ENCODE measurements around the gene RAD9A.

The RAD9A gene

GRCh38 chr11:67371911-67372320 lies 19.9 kb upstream of the RAD9A start:
- Histone ChIP-seq H3K36me3 (ENCODE audit: insufficient read depth, low read length) (no peaks in the 10 kb centered on the region), H3K9me3 (ENCODE audit: insufficient read depth, low read depth, low read length) (no peaks in the 10 kb centered on the region), H3K27ac (ENCODE audit: low read depth, low read length) (peak overlapping the region; percentile 13; the same call in 1 of the 2 replicates), H3K9ac (ENCODE audit: low read depth, low read length) (0 out of 2 replicates have a peak overlapping the region, but pooled peaks have one; percentile 13), H3K27me3 (ENCODE audit: insufficient read depth, low read length) (peaks cover 46% of the 10 kb centered on the region), H3K4me1 (ENCODE audit: insufficient read depth, low read length) (peaks cover 37% of the 10 kb centered on the region), H3K4me3 (ENCODE audit: low read length) (peak overlapping the region; percentile 53)
- 8% methylated on average over 13 of the region's 16 CpGs for WGBS

DNA sequence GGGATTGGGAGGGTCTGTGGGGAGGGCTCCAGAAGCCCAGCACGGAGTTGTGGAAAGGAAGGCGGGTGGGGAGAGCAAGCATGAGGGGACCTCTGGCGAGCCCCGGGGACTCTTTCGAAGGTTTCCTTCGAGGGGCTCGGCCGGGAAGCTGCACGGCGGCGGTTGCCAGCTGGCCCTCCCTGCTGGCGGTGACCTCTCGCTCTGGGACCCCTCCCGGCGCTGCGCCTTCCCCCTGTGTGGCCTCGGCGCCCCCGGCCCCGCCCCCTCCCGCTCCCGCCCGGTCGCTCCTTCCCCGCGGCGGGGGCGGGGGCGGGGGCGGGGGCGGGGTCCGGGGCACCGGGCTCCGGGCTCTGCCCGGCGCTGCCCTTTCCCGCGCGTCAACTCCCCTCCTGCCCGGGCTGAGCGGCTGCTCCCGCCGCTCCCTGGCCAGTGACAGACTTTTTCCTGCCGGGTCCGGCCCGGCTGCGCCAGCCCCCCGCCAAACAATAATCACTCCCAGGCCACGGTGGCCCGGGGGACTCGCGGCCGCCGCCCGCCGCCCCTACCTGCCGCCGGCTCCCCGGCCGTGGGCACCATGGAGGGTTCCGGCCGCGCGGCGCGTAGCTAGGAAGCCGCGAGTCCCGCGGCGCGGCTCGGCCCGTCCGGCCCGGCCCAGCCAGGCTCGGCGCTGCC lies 19.3 kb upstream of the RAD9A start:
- Histone ChIP-seq H3K4me1 (ENCODE audit: insufficient read depth, low read length) (peaks cover 37% of the 10 kb centered on the region), H3K9ac (ENCODE audit: low read depth, low read length) (peak overlapping the region; percentile 47; the same call in 1 of the 2 replicates), H3K27me3 (ENCODE audit: insufficient read depth, low read length) (peaks cover 51% of the 10 kb centered on the region), H3K4me3 (ENCODE audit: low read length) (peak overlapping the region; percentile 61), H3K9me3 (ENCODE audit: insufficient read depth, low read depth, low read length) (no peaks in the 10 kb centered on the region), H3K36me3 (ENCODE audit: insufficient read depth, low read length) (no peaks in the 10 kb centered on the region), H3K27ac (ENCODE audit: low read depth, low read length) (peak overlapping the region; percentile 55; the same call in 1 of the 2 replicates)
- WGBS = under 1% methylated on average over 78 of the region's 78 CpGs

DNA sequence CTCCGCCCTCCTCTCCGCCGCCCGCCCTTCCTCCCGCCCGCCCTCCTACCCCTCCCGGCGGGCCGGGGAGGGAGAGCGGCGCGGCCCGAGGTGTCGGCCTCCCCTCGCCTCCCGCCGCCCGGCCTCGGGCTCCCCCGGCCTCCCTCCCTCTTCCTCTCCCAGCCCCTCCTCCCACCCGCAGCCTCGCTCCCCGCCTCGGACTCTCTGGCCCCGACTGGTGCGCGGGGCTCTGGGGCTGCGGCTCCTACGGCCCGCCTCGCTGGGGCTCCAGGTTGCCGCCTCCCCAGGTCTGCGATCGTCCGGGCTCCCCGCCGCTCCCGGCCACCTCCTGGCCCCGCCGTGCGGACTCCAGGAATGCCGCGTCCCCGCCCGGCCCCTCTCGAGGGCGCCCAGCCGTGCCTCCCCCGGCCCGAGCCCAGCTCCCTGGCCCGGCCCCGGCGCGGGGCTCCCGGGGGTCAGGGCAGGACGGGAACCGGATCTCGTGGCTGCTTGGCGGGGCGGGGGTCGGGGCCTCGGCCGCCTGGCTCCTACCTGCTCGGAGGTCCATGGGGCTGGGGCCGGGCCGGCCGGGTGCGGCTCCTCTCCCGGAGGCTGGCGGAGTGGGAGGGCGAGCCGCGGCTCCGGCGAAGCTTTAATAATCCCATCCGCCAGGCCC lies 18.7 kb upstream of the RAD9A start, which contains the start of gene CLCF1:
CLCF1 (minus strand) TSS at position 606 of the 655 bp plus-strand sequence; CDS start at position 547, 59 bp downstream.
- peak within 1 kb of the TSS; percentile 61 for H3K4me3 ChIP-seq (ENCODE audit: low read length)
- peak within 1 kb of the TSS; percentile 63; the same call in 1 of the 2 replicates for H3K9ac ChIP-seq (ENCODE audit: low read depth, low read length)
- peaks cover 37% of the 10 kb centered on the region for H3K4me1 ChIP-seq (ENCODE audit: insufficient read depth, low read length)
- H3K36me3 ChIP-seq (ENCODE audit: insufficient read depth, low read length) = no peaks in the 10 kb centered on the region
- H3K9me3 ChIP-seq (ENCODE audit: insufficient read depth, low read depth, low read length) = no peaks in the 10 kb centered on the region
- H3K27ac ChIP-seq (ENCODE audit: low read depth, low read length) = peak within 1 kb of the TSS; percentile 75
- under 1% methylated on average over 75 of the region's 76 CpGs for WGBS
- H3K27me3 ChIP-seq (ENCODE audit: insufficient read depth, low read length) = peaks cover 54% of the 10 kb centered on the region

- peak overlapping the region; percentile 61 for H3K4me3 ChIP-seq (ENCODE audit: low read length)
- 1% methylated on average over 34 of the region's 40 CpGs for WGBS
- H3K9ac ChIP-seq (ENCODE audit: low read depth, low read length) = peak overlapping the region; percentile 63; the same call in 1 of the 2 replicates
- H3K36me3 ChIP-seq (ENCODE audit: insufficient read depth, low read length) = no peaks in the 10 kb centered on the region
- no peaks in the 10 kb centered on the region for H3K9me3 ChIP-seq (ENCODE audit: insufficient read depth, low read depth, low read length)
- H3K27ac ChIP-seq (ENCODE audit: low read depth, low read length) = peak overlapping the region; percentile 75
- H3K27me3 ChIP-seq (ENCODE audit: insufficient read depth, low read length) = peaks cover 54% of the 10 kb centered on the region
- H3K4me1 ChIP-seq (ENCODE audit: insufficient read depth, low read length) = peaks cover 37% of the 10 kb centered on the region
Observed at GRCh38 chr11:67373648-67374570, 17.9 kb upstream of the RAD9A start.

DNA sequence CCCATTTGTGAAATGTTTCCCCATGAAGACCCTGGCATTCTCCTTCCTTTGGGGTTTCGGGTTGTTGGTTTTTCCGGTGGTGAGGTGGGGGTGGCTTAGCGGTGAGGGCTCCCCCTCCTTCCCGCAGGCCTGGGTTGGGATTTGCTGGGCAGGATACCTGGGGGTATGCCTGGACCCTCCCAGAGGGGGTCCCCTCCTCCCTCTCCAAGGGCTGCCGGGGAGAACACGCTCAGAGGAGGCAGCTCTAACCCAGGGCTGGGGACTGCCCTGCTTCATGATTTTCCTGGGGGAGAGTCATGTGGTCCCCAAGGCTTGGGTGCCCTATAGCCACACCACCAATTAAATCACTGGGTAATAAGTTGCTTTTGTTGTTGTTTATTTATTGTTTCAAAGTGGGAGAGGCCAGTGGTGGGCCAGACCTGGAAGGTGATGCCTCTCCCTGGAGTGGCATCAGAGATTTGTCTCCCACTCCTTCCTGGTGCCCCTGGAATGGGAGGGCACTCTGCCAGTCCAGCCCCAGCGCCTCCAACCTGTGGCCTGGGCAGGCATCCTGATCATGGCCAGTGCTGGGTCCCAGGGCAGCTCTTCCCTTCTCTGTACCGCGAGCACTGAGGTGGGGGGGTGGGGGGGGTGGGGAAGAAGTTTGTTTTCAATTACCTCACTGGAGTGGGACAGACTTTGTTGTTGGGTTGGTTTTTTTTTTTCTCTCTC lies 17.1 kb upstream of the RAD9A start:
- H3K9ac ChIP-seq (ENCODE audit: low read depth, low read length) = peak overlapping the region; percentile 57; the same call in 1 of the 2 replicates

DNA sequence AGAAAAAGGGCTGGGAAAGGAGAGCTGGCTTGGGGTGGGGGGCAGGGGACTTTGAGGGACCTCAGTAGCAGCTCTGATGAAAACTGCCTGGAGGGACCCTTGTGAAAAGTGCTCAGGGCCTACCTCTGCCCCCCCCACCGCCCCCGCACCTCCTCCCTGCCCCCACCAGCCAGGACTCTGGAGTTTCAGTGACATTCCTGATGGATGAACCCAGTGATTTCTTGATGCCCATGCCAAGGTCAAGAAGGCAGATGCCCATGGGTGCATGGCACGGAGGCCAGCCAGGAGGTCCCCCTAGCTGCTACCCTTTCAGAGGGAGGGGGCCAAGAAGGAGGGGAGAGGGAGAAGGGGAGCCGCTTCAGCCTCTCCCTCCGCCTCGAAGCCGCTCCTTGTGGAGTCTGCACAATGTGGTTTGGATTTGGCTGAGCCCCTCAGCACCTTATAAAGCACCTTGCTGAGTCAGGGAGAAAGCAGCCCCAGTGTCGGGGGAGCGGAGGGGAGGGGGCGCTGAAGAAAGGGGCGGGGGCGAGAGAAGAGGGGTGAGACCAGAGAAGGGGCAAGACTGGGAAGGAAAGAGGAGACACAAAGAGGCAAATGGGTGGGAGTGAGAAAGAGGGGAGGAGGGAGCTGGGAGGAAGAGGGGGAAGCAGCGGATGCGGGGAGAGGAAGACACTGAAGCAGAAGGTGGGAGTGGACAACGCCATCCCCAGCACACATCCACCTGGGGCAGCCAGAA lies 16.3 kb upstream of the RAD9A start:
- peaks cover 34% of the 10 kb centered on the region for H3K4me1 ChIP-seq (ENCODE audit: insufficient read depth, low read length)
- 3% methylated on average over 13 of the region's 15 CpGs for WGBS
- peaks cover 45% of the 10 kb centered on the region for H3K27me3 ChIP-seq (ENCODE audit: insufficient read depth, low read length)
- H3K9ac ChIP-seq (ENCODE audit: low read depth, low read length) = no peak overlapping the region
- no peaks in the 10 kb centered on the region for H3K9me3 ChIP-seq (ENCODE audit: insufficient read depth, low read depth, low read length)
- no peak overlapping the region for H3K27ac ChIP-seq (ENCODE audit: low read depth, low read length)
- H3K36me3 ChIP-seq (ENCODE audit: insufficient read depth, low read length) = no peaks in the 10 kb centered on the region
- peak overlapping the region; percentile 36 for H3K4me3 ChIP-seq (ENCODE audit: low read length)

More for the DNA sequence above, 17.1 kb upstream of the RAD9A start:
- Histone ChIP-seq H3K27me3 (ENCODE audit: insufficient read depth, low read length) (peaks cover 48% of the 10 kb centered on the region), H3K4me1 (ENCODE audit: insufficient read depth, low read length) (peaks cover 39% of the 10 kb centered on the region), H3K9me3 (ENCODE audit: insufficient read depth, low read depth, low read length) (no peaks in the 10 kb centered on the region), H3K4me3 (ENCODE audit: low read length) (peak overlapping the region; percentile 61), H3K27ac (ENCODE audit: low read depth, low read length) (peak overlapping the region; percentile 75), H3K36me3 (ENCODE audit: insufficient read depth, low read length) (no peaks in the 10 kb centered on the region)
- 2% methylated on average over 7 of the region's 9 CpGs for WGBS

- Histone ChIP-seq H3K4me1 (ENCODE audit: insufficient read depth, low read length) (peaks cover 27% of the 10 kb centered on the region), H3K27ac (ENCODE audit: low read depth, low read length) (no peak overlapping the region), H3K36me3 (ENCODE audit: insufficient read depth, low read length) (no peaks in the 10 kb centered on the region), H3K27me3 (ENCODE audit: insufficient read depth, low read length) (peaks cover 38% of the 10 kb centered on the region), H3K9me3 (ENCODE audit: insufficient read depth, low read depth, low read length) (no peaks in the 10 kb centered on the region), H3K9ac (ENCODE audit: low read depth, low read length) (no peak overlapping the region), H3K4me3 (ENCODE audit: low read length) (peak overlapping the region; percentile 36)
- WGBS = 40% methylated on average over 7 of the region's 7 CpGs
Observed at GRCh38 chr11:67376063-67376820, 15.5 kb upstream of the RAD9A start.

DNA sequence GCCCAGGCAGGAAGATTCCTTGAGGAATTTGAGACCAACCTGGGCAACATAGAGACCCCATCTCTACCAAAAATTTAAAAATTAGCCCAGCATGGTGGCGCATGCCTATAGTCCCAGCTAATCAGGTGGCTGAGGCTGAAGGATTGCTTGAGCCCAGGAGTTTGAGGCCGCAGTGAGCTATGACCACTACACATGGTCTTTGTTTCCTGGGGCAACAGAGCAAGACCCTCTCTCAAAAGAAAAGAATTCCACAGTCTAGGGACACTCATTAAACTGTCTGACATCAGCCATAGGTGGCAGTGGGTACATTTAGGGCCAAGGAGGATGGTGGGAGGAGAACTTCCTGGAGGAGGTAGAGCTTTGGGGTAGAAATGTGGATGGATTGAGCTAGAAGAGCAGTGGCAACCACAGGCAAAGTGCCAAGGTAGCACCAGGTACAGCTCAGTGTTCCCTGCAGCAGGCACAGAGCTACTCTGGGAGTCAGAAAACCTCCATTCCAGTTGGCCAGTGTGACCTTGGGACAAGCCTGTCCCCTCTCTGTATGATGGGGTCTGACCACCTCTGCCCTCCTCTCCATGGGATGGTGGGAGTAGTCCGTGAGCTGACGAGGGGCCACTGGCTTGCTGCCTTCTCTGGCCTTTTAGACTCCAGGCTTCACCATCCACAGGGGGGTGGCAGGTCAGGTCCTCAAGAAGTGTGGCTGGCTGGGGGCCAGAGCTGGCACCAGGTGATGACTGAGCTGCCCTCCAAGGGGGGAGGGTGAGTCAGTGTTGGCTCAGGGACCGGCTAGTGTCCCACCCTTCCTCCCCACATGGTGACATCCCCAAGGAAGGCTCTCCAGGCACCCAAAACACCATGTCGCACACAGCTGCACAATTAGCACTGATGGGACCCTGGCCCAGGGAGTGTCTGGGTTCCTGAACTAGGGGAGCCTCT lies 14.6 kb upstream of the RAD9A start:
- Histone ChIP-seq H3K36me3 (ENCODE audit: insufficient read depth, low read length) (no peaks in the 10 kb centered on the region), H3K4me3 (ENCODE audit: low read length) (no peak overlapping the region), H3K9me3 (ENCODE audit: insufficient read depth, low read depth, low read length) (no peaks in the 10 kb centered on the region), H3K9ac (ENCODE audit: low read depth, low read length) (no peak overlapping the region), H3K27ac (ENCODE audit: low read depth, low read length) (no peak overlapping the region), H3K4me1 (ENCODE audit: insufficient read depth, low read length) (peaks cover 18% of the 10 kb centered on the region), H3K27me3 (ENCODE audit: insufficient read depth, low read length) (peaks cover 30% of the 10 kb centered on the region)
- 89% methylated on average over 6 of the region's 6 CpGs for WGBS

GRCh38 chr11:67378544-67378943 lies 13.2 kb upstream of the RAD9A start:
- H3K4me1 ChIP-seq (ENCODE audit: insufficient read depth, low read length) = peaks cover 17% of the 10 kb centered on the region
- 91% methylated on average over 4 of the region's 4 CpGs for WGBS
- no peak overlapping the region for H3K9ac ChIP-seq (ENCODE audit: low read depth, low read length)
- H3K9me3 ChIP-seq (ENCODE audit: insufficient read depth, low read depth, low read length) = no peaks in the 10 kb centered on the region
- no peak overlapping the region for H3K4me3 ChIP-seq (ENCODE audit: low read length)
- H3K27me3 ChIP-seq (ENCODE audit: insufficient read depth, low read length) = peaks cover 28% of the 10 kb centered on the region
- H3K36me3 ChIP-seq (ENCODE audit: insufficient read depth, low read length) = no peaks in the 10 kb centered on the region
- H3K27ac ChIP-seq (ENCODE audit: low read depth, low read length) = no peak overlapping the region

Data from HUES64 (cell line).